ENCODE results near the gene CNIH3.

DNA sequence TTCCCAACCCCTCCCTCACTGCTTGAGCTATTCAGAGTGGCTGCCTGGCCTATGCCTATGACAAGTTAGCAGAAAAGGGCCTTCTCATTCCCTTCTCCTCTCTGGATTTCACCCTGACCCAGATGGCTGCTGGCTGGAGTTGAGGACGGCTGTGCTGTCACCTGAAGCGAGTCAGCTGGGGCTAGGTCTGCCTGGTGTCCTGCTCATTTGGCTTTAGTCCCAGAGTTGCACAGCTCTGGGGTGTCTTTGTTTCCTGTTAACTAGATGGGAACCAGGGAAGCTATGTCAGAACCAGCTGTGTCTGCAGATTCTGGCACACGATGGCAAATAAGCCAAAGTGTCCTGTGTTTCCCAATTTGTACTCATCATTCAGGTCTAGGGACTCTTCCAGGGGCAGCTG, 52.9 kb downstream of the CNIH3 start:
- TF ChIP-seq, protein P1, sequence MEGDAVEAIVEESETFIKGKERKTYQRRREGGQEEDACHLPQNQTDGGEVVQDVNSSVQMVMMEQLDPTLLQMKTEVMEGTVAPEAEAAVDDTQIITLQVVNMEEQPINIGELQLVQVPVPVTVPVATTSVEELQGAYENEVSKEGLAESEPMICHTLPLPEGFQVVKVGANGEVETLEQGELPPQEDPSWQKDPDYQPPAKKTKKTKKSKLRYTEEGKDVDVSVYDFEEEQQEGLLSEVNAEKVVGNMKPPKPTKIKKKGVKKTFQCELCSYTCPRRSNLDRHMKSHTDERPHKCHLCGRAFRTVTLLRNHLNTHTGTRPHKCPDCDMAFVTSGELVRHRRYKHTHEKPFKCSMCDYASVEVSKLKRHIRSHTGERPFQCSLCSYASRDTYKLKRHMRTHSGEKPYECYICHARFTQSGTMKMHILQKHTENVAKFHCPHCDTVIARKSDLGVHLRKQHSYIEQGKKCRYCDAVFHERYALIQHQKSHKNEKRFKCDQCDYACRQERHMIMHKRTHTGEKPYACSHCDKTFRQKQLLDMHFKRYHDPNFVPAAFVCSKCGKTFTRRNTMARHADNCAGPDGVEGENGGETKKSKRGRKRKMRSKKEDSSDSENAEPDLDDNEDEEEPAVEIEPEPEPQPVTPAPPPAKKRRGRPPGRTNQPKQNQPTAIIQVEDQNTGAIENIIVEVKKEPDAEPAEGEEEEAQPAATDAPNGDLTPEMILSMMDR (IDR thresholded peaks at IDR 0.05) = no peak
- no peak for TF ChIP-seq POLR2A (IDR thresholded peaks at IDR 0.05)

Data from ovary (tissue), 3 donors.